Daoy (cell line): ENCODE data around the gene MRPS9. TPM values are rescaled to one million over a fixed set of nuclear protein-coding genes. Genes with fewer than 3 reads are reported as not detected.

Experiments used
- DNase-seq: peaks from one replicate; pipeline ENCODE4 v3.0.0-alpha.2; 2015; ENCODE audit warnings: low read depth
- total RNA-seq: library from RNA; depleted of rRNA; stranded (reverse); fragments of >200 nt; shearing (Covaris generic); gene quantifications from 2 replicates; pipeline ENCODE4 v1.2.3, GENCODE V29; 2014; rRNA removed

Gene MRPS9
- total RNA-seq: 45.7 and 56.9 TPM in 2 replicates

GRCh38 chr2:105037572-105038382, at the start of gene MRPS9:
MRPS9 (plus strand) TSS chr2:105038069; CDS start chr2:105038093, 24 bp downstream.
- DNase-seq: peak; percentile 99

- no peak for DNase-seq
Measured at GRCh38 chr2:105005181-105005951, 32.5 kb upstream of the MRPS9 start.

- no peak for DNase-seq
Measured at GRCh38 chr2:105007367-105007766, 30.5 kb upstream of the MRPS9 start.

DNA sequence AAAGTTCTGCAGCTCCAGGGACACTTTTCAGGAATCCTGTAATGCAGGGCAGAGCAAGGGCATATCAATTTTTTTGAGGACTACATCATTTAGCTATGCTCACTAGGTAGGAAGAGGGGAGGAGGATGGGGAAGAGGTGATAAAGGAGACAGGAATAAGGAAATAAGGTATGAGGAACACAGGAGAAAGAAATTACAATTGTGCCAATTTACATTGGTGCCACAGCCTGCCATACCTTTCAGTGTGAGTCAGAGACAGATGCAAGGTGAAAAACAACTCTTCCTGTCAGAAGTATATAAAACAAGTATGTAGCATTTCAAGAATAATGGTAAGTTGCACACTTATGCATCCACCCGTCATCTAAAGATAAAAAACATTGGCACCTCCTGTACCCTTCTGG, 5.4 kb upstream of the MRPS9 start:
- DNase-seq: no peak

- DNase-seq: no peak
Measured at GRCh38 chr2:105034170-105034569, 3.7 kb upstream of the MRPS9 start.

- DNase-seq: no peak
Measured at GRCh38 chr2:105038383-105039061, 653 bp downstream of the MRPS9 start.

DNA sequence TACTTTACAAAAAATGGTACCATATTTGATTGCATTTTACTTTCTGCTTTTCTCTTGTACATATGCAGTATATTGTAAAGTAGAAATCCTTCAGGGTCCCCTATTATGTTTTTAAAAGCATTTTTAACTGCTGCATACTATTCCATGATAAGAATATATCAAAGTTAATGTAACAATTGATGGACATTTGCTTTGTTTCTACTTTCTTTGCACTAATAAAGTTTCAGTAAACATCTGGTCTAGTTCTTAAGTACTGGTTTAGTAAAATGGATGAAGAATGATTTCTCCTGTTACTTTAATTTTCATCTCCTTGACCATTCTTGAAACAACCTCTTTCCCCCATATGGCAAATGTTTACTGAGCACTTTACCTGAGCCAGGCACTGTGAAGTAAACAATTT, 1.7 kb downstream of the MRPS9 start:
- no peak for DNase-seq

DNA sequence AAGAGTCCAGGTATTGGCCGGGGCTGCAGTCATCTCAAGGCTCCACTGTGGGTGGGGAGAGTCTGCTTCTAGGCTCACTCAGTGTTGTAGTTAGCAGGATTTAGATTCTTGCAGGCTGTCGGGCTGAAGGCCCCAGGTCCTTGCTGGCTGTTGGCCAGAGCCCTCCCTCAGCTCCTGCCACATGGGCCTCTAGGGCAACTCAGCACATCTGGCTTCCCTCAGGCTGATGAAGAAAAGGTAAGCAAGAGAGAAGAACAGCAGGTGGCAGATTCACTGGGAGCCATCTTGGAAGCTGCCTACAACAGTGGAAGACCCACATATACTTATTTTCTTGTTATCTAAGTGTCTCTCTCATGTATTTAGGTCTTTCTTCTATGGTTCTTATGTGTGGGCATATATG, 4.3 kb downstream of the MRPS9 start:
- no peak for DNase-seq

GRCh38 chr2:105052773-105053172, 14.9 kb downstream of the MRPS9 start:
- no peak for DNase-seq

- no peak for DNase-seq
Measured at GRCh38 chr2:105055613-105056012, 17.7 kb downstream of the MRPS9 start.

GRCh38 chr2:105056245-105056644, 18.4 kb downstream of the MRPS9 start:
- DNase-seq: no peak

GRCh38 chr2:105057005-105057404, 19.1 kb downstream of the MRPS9 start:
- DNase-seq: no peak

DNA sequence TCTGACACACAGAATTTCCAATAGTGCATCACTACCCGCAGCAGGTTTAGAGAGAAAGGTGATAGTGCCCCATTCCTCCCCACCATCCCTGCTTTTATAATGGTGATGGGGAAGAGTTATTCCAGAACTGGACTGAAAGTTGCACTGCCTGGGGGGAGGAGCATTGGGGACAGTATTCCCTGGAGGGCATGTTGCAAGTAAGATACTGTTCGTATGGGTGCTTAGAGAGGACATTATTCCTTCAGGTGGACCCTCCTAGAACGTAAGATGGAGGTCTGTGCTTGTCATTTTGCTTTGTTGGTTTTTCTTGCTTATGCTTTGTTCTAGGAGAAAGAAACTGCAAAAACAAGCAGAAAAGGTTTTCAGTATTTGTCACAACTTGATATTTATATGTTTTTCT, 23.7 kb downstream of the MRPS9 start:
- DNase-seq: no peak

DNA sequence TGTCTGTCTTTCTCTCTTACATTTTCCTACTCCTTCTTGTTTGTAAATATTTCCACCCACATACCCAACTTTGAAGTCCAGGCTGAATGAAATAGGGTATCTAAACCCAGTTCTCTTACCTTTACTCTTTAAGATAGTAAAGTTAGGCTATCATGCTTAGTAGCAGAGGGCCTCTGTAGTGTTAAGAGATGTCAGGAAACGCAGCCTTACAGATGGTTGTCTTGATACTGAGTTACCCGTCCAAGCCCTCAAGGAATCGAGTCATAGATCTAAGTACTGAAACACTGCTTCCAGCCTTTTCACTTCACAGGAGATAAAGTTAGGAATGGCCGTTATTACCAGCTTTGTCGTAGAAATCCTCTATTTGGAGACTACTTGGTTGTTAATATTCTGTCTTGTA, 24.3 kb downstream of the MRPS9 start:
- no peak for DNase-seq

GRCh38 chr2:105068387-105068786, 30.5 kb downstream of the MRPS9 start:
- no peak for DNase-seq

GRCh38 chr2:105068875-105069274, 31.0 kb downstream of the MRPS9 start:
- no peak for DNase-seq

DNA sequence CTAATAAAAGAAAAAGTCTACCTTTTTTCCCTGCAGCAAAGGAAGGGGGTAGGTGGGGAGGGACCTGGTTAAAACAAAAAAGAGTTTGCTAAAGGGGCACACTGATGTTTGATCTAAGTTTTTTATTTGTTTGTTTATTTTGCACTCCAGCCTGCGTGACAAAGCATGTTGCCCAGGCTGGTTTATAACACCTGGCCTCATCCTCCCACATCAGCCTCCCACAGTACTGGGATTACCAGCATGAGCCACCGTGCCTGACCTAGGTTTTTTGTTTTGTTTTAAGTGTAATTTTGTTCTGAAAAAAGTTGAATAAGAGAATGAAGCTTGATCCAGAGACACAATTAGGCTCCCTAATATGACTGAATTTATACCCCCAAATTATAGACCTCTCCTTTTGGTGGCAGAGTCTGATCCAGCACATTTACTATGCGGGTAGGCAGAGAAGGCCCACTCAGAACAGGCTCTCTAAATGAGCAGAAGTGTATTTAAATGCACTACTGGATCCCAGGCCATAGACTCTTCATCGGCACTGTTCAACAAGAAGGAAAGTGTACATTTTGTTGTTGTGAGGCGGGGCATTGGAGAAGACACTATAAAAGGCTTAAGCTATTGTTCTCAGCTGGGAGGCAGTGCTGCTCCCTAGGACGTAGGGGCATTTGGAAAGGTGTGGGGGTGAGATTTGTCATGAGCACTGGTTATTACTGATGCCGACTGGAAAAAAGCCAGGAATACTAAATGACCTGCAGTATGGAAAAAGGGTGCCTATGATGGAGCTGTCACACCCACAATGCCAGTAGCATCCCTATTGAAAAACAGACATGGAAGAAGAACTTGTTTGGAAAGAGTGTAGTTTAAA, 32.4 kb downstream of the MRPS9 start:
- no peak for DNase-seq

DNA sequence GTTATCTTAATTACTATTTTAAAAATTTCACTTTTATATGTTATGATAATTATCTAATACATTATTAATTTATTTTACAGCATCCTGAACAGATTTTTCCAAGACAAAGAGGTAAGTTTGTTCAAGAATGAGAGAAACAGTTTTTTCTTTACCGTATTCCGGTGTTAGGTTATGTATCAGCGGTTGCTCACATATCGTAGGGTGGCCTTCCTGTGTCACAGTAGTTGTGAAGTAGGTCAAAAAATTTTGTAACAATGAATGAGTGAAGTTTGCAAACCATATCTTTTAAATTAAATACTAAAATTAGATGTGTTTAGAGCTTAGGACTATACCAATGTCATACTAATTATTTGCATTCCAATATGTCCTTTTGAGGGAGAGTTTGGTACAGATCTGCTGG, 33.5 kb downstream of the MRPS9 start:
- no peak for DNase-seq

GRCh38 chr2:105072039-105072438, 34.2 kb downstream of the MRPS9 start:
- DNase-seq: no peak

DNA sequence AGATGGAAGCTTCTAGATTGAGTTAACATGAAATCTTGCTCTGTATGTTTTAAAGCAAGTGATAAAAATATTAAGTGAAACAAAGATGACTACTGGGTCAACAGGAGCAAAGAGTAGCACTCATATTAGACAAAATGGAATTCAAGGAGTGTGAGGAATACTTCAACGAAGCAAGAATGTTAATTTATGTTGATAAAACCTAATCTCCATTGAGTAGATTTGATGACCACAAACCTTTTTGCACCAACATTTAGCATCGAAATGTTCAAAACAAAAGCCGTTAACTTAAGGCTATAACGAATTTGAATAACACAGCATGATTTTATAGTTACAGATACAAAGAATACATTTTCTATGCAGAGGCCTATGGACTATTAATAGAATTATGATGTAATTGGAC, 35.7 kb downstream of the MRPS9 start:
- no peak for DNase-seq

GRCh38 chr2:105076121-105076520, 38.3 kb downstream of the MRPS9 start:
- no peak for DNase-seq
